Spinal cord (tissue), 10 donors: ENCODE measurements around the gene RAB27B. TPM values are rescaled to one million over a fixed set of nuclear protein-coding genes. Genes with fewer than 3 reads are reported as not detected.
A peak's percentile ranks its signal among the peaks of the same experiment; 100 is the strongest.
"Not testable (repeated sequence)": the region's sequence is repeated elsewhere in the genome, so short reads cannot be mapped to it uniquely, and the experiment has no call there.

ENCODE experiments used
- DNase-seq, 6 donors: peaks; one replicate each; pipeline versions ENCODE4 v3.0.0 to v3.0.0-alpha.2; 2013 to 2015; ENCODE audit warnings: low spot score in 6 of 6, low read depth in 4 of 6
- H3K27ac ChIP-seq: one replicate; pipeline ENCODE4 v1.5.1; 2013; ENCODE audit warnings: low read depth, low read length, control low read depth
- H3K27me3 ChIP-seq: one replicate; pipeline ENCODE4 v1.6.1; 2013; ENCODE audit warnings: low read length; ENCODE audit not compliant: control insufficient read depth, insufficient read depth
- H3K36me3 ChIP-seq: one replicate; pipeline ENCODE4 v1.6.1; 2013; ENCODE audit warnings: low read length; ENCODE audit not compliant: control insufficient read depth, insufficient read depth
- H3K4me1 ChIP-seq: one replicate; pipeline ENCODE4 v1.6.1; 2013; ENCODE audit warnings: low read length; ENCODE audit not compliant: control insufficient read depth, insufficient read depth
- H3K4me3 ChIP-seq: one replicate; pipeline ENCODE4 v1.5.1; 2013; ENCODE audit warnings: low read depth, low read length, control low read depth
- H3K9me3 ChIP-seq: one replicate; pipeline ENCODE4 v1.6.1; 2013; ENCODE audit warnings: low read length; ENCODE audit not compliant: control insufficient read depth, insufficient read depth
- WGBS: methylation state at CpG from one replicate; pipeline ENCODE4 v1.1.5; 2013; ENCODE audit warnings: missing lambda C conversion rate; ENCODE audit not compliant: insufficient coverage; 5-methylcytosine and 5-hydroxymethylcytosine counted together
- polyA plus RNA-seq, 2 donors: library from polyadenylated mRNA; unstranded; fragments of 120-200 nt; gene quantifications; one replicate each; pipeline ENCODE4 v1.2.1, GENCODE V29; 2013; ENCODE audit not compliant: insufficient read length in 2 of 2
- total RNA-seq, 2 donors: library from RNA; depleted of rRNA in 1 of 2; stranded (reverse); fragments of 120-200 nt in 1 of 2; fragments of >200 nt in 1 of 2; gene quantifications; one replicate each; pipeline versions ENCODE4 v1.2.3 to v1.2.4, GENCODE V29; 2013 to 2014
- donor health status: healthy.

The RAB27B gene
- total and polyA plus RNA-seq, 4 donors: 13.3 to 71.8 (median 18.3) TPM

- H3K4me1 ChIP-seq, H3K36me3 ChIP-seq, DNase-seq, H3K9me3 ChIP-seq, H3K4me3 ChIP-seq, H3K27ac ChIP-seq, H3K27me3 ChIP-seq: not testable (repeated sequence)
- WGBS: 93% methylated on average over 3 of the region's 3 CpGs
Observed at GRCh38 chr18:54855050-54855449, 26.8 kb downstream of the RAB27B start.

- WGBS: 100% methylated on average over 2 of the region's 2 CpGs
- no peaks in the 10 kb centered on the region for H3K36me3 ChIP-seq
- no peaks in the 10 kb centered on the region for H3K4me1 ChIP-seq
- no peak for DNase-seq
- H3K9me3 ChIP-seq: no peaks in the 10 kb centered on the region
- H3K27me3 ChIP-seq: no peaks in the 10 kb centered on the region
- no peak overlapping the region for H3K4me3 ChIP-seq
- H3K27ac ChIP-seq: no peak overlapping the region
Observed at GRCh38 chr18:54856105-54856646, 27.9 kb downstream of the RAB27B start.

- DNase-seq: no peak
- Histone ChIP-seq H3K27ac (no peak overlapping the region), H3K27me3 (no peaks in the 10 kb centered on the region), H3K4me1 (no peaks in the 10 kb centered on the region), H3K36me3 (no peaks in the 10 kb centered on the region), H3K9me3 (no peaks in the 10 kb centered on the region), H3K4me3 (no peak overlapping the region)
- no CpG with 5 or more reads among the region's 3 CpGs for WGBS
Observed at GRCh38 chr18:54857499-54857898, 29.2 kb downstream of the RAB27B start.

- 88% methylated on average over 3 of the region's 9 CpGs for WGBS
- Histone ChIP-seq H3K27ac (no peak overlapping the region), H3K4me3 (no peak overlapping the region), H3K36me3 (no peaks in the 10 kb centered on the region), H3K27me3 (no peaks in the 10 kb centered on the region), H3K4me1 (no peaks in the 10 kb centered on the region), H3K9me3 (no peaks in the 10 kb centered on the region)
- no peak for DNase-seq
Observed at GRCh38 chr18:54859667-54860421, 31.6 kb downstream of the RAB27B start.

- DNase-seq: peak in 1 of 6 donors; percentile 23
- H3K4me3 ChIP-seq: no peak overlapping the region
- H3K36me3 ChIP-seq: no peaks in the 10 kb centered on the region
- no CpG with 5 or more reads among the region's 1 CpG for whole genome bisulfite sequencing
- H3K9me3 ChIP-seq: no peaks in the 10 kb centered on the region
- H3K27me3 ChIP-seq: no peaks in the 10 kb centered on the region
- H3K27ac ChIP-seq: no peak overlapping the region
- H3K4me1 ChIP-seq: no peaks in the 10 kb centered on the region
Observed at GRCh38 chr18:54860941-54861340, 32.7 kb downstream of the RAB27B start.

GRCh38 chr18:54867131-54867530 lies 38.9 kb downstream of the RAB27B start:
- H3K27me3 ChIP-seq: no peaks in the 10 kb centered on the region
- H3K9me3 ChIP-seq: no peaks in the 10 kb centered on the region
- no peak overlapping the region for H3K27ac ChIP-seq
- WGBS: 100% methylated on average over 3 of the region's 5 CpGs
- H3K4me3 ChIP-seq: no peak overlapping the region
- DNase-seq: no peak
- no peaks in the 10 kb centered on the region for H3K36me3 ChIP-seq
- H3K4me1 ChIP-seq: no peaks in the 10 kb centered on the region

GRCh38 chr18:54871231-54871630 lies 43.0 kb downstream of the RAB27B start:
- Histone ChIP-seq H3K27me3 (no peaks in the 10 kb centered on the region), H3K27ac (no peak overlapping the region), H3K4me3 (no peak overlapping the region), H3K9me3 (no peaks in the 10 kb centered on the region), H3K36me3 (no peaks in the 10 kb centered on the region), H3K4me1 (no peaks in the 10 kb centered on the region)
- no peak for DNase-seq
- WGBS: 95% methylated on average over 3 of the region's 6 CpGs

- H3K4me3 ChIP-seq: no peak overlapping the region
- H3K4me1 ChIP-seq: no peaks in the 10 kb centered on the region
- WGBS: no CpG with 5 or more reads among the region's 1 CpG
- no peak for DNase-seq
- no peaks in the 10 kb centered on the region for H3K9me3 ChIP-seq
- no peaks in the 10 kb centered on the region for H3K36me3 ChIP-seq
- no peaks in the 10 kb centered on the region for H3K27me3 ChIP-seq
- H3K27ac ChIP-seq: no peak overlapping the region
Observed at GRCh38 chr18:54872681-54873080, 44.4 kb downstream of the RAB27B start.

GRCh38 chr18:54873884-54874255 lies 45.6 kb downstream of the RAB27B start:
- no peak for DNase-seq
- no peaks in the 10 kb centered on the region for H3K27me3 ChIP-seq
- no peak overlapping the region for H3K4me3 ChIP-seq
- 100% methylated on average over 1 of the region's 2 CpGs for WGBS
- H3K27ac ChIP-seq: no peak overlapping the region
- no peaks in the 10 kb centered on the region for H3K9me3 ChIP-seq
- no peaks in the 10 kb centered on the region for H3K4me1 ChIP-seq
- no peaks in the 10 kb centered on the region for H3K36me3 ChIP-seq

GRCh38 chr18:54875063-54875462 lies 46.8 kb downstream of the RAB27B start:
- no peaks in the 10 kb centered on the region for H3K36me3 ChIP-seq
- H3K4me3 ChIP-seq: no peak overlapping the region
- DNase-seq: no peak
- H3K9me3 ChIP-seq: no peaks in the 10 kb centered on the region
- no CpG with 5 or more reads among the region's 3 CpGs for WGBS
- no peaks in the 10 kb centered on the region for H3K4me1 ChIP-seq
- H3K27ac ChIP-seq: no peak overlapping the region
- no peaks in the 10 kb centered on the region for H3K27me3 ChIP-seq
